Measurements from ENCODE around the gene SLU7. TPM values are rescaled to one million over a fixed set of nuclear protein-coding genes. Genes with fewer than 3 reads are reported as not detected.

SLU7 gene
- total RNA-seq, 1 experiment from 2014 or later: 65.3 TPM

- Histone ChIP-seq H3K9me2 (replicated peaks; ENCODE audit: insufficient read depth, low read length) (no peaks in the 10 kb centered on the region), H3K27ac (ENCODE audit: low read length) (no peak overlapping the region), H3K4me3 (ENCODE audit: low read length) (no peak overlapping the region), H3K9ac (ENCODE audit: low read length) (no peak overlapping the region), H3K36me3 (ENCODE audit: insufficient read depth, low read length) (no peaks in the 10 kb centered on the region), H3K79me2 (ENCODE audit: low read length) (no peaks in the 10 kb centered on the region), H2AFZ (ENCODE audit: low read length) (no peak overlapping the region), H4K20me1 (ENCODE audit: insufficient read depth, low read depth, low read length) (no peaks in the 10 kb centered on the region), H3K4me1 (ENCODE audit: low read length) (peaks cover 5% of the 10 kb centered on the region; the same call in 1 of the 2 replicates), H3K4me2 (ENCODE audit: low read depth, low read length, poor library complexity, severe bottlenecking) (no peak overlapping the region), H3K9me3 (ENCODE audit: low read length) (no peaks in the 10 kb centered on the region), H3K27me3 (ENCODE audit: low read length) (no peaks in the 10 kb centered on the region)
- no peak for DNase-seq
Observed at GRCh38 chr5:160453751-160454150, 34.9 kb upstream of the SLU7 start.

DNA sequence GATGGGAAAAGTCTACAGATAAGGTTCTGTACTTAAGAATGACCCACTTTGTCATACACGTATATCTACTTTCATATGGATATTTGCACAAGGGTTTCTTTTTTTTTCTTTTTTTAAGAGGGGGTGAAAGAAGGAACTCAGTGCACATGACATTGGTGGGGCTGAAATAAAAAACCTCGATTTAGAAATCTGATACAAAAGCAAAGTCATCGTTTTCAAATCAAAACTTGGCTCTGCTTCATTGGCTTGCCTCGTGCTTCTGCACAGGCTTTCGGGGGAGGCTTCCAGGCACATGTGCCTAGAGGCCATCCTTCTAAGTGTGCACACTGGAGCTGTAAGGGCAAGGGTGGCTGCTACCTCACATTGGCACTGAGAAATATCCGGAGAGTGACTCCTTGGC is 33.9 kb upstream of the SLU7 start:
- Histone ChIP-seq H4K20me1 (ENCODE audit: insufficient read depth, low read depth, low read length) (no peaks in the 10 kb centered on the region), H3K36me3 (ENCODE audit: insufficient read depth, low read length) (no peaks in the 10 kb centered on the region), H3K27ac (ENCODE audit: low read length) (no peak overlapping the region), H3K27me3 (ENCODE audit: low read length) (no peaks in the 10 kb centered on the region), H3K9me2 (replicated peaks; ENCODE audit: insufficient read depth, low read length) (no peaks in the 10 kb centered on the region), H3K9ac (ENCODE audit: low read length) (no peak overlapping the region), H3K4me3 (ENCODE audit: low read length) (no peak overlapping the region), H3K4me2 (ENCODE audit: low read depth, low read length, poor library complexity, severe bottlenecking) (no peak overlapping the region), H3K79me2 (ENCODE audit: low read length) (no peaks in the 10 kb centered on the region), H3K4me1 (ENCODE audit: low read length) (peaks cover 5% of the 10 kb centered on the region; the same call in 1 of the 2 replicates), H3K9me3 (ENCODE audit: low read length) (no peaks in the 10 kb centered on the region), H2AFZ (ENCODE audit: low read length) (no peak overlapping the region)
- no peak for DNase-seq

DNA sequence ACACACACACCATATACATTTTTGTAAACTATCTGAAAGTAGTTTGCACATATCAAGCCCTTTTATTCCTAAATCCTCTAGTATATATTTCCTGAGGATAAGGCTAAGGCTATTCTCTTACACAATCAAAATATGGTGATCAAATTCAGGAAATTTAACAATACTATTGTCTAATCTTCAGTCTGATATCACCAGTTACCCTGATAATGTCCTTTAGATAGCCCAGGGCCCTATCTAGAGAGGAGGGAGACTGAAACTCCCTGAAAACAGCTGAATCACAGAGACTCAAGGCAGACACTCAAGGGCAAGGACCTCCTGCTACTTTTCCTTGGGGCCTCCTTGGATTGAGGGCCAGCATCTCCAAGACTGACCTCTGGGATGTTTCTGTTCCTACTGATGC is 33.2 kb upstream of the SLU7 start:
- Histone ChIP-seq H4K20me1 (ENCODE audit: insufficient read depth, low read depth, low read length) (no peaks in the 10 kb centered on the region), H2AFZ (ENCODE audit: low read length) (no peak overlapping the region), H3K9me3 (ENCODE audit: low read length) (no peaks in the 10 kb centered on the region), H3K9me2 (replicated peaks; ENCODE audit: insufficient read depth, low read length) (no peaks in the 10 kb centered on the region), H3K4me1 (ENCODE audit: low read length) (peaks cover 5% of the 10 kb centered on the region; the same call in 1 of the 2 replicates), H3K79me2 (ENCODE audit: low read length) (no peaks in the 10 kb centered on the region), H3K4me2 (ENCODE audit: low read depth, low read length, poor library complexity, severe bottlenecking) (no peak overlapping the region), H3K4me3 (ENCODE audit: low read length) (no peak overlapping the region), H3K27me3 (ENCODE audit: low read length) (no peaks in the 10 kb centered on the region), H3K9ac (ENCODE audit: low read length) (no peak overlapping the region), H3K36me3 (ENCODE audit: insufficient read depth, low read length) (no peaks in the 10 kb centered on the region), H3K27ac (ENCODE audit: low read length) (no peak overlapping the region)
- no peak for DNase-seq

DNA sequence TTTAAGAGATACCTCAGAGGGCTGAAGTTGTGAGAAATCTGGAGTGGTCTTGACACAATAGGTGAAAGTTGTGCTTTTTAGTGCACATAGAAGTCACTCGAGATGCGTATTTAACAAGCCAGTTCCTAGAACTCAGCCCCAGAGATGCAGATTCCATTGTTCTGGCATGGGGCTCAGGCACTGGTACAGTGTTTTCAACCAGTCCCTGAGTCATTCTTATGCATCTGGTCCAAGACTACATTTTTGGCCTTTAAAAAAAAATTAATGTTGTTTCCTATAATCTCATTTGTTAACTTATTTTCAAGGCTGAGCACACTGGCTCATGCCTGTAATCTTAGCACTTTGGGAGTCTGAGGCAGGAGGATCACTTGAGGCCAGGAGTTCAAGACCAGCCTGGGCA is 32.4 kb upstream of the SLU7 start:
- no peaks in the 10 kb centered on the region for H3K79me2 ChIP-seq (ENCODE audit: low read length)
- H3K9ac ChIP-seq (ENCODE audit: low read length): no peak overlapping the region
- H3K4me3 ChIP-seq (ENCODE audit: low read length): no peak overlapping the region
- H3K36me3 ChIP-seq (ENCODE audit: insufficient read depth, low read length): no peaks in the 10 kb centered on the region
- no peaks in the 10 kb centered on the region for H3K27me3 ChIP-seq (ENCODE audit: low read length)
- no peak overlapping the region for H3K4me2 ChIP-seq (ENCODE audit: low read depth, low read length, poor library complexity, severe bottlenecking)
- DNase-seq: no peak
- H3K9me3 ChIP-seq (ENCODE audit: low read length): no peaks in the 10 kb centered on the region
- H3K27ac ChIP-seq (ENCODE audit: low read length): no peak overlapping the region
- no peaks in the 10 kb centered on the region for H3K9me2 ChIP-seq (replicated peaks; ENCODE audit: insufficient read depth, low read length)
- H2AFZ ChIP-seq (ENCODE audit: low read length): no peak overlapping the region
- peaks cover 5% of the 10 kb centered on the region; the same call in 1 of the 2 replicates for H3K4me1 ChIP-seq (ENCODE audit: low read length)
- no peaks in the 10 kb centered on the region for H4K20me1 ChIP-seq (ENCODE audit: insufficient read depth, low read depth, low read length)

- no peaks in the 10 kb centered on the region for H4K20me1 ChIP-seq (ENCODE audit: insufficient read depth, low read depth, low read length)
- H3K27ac ChIP-seq (ENCODE audit: low read length): no peak overlapping the region
- no peak overlapping the region for H3K9ac ChIP-seq (ENCODE audit: low read length)
Observed at GRCh38 chr5:160450164-160450932, 31.5 kb upstream of the SLU7 start.

GRCh38 chr5:160449458-160449857 is 30.6 kb upstream of the SLU7 start:
- H3K9me2 ChIP-seq (replicated peaks; ENCODE audit: insufficient read depth, low read length): no peaks in the 10 kb centered on the region
- no peaks in the 10 kb centered on the region for H3K36me3 ChIP-seq (ENCODE audit: insufficient read depth, low read length)
- no peaks in the 10 kb centered on the region for H4K20me1 ChIP-seq (ENCODE audit: insufficient read depth, low read depth, low read length)
- H3K27ac ChIP-seq (ENCODE audit: low read length): no peak overlapping the region
- H3K4me2 ChIP-seq (ENCODE audit: low read depth, low read length, poor library complexity, severe bottlenecking): no peak overlapping the region
- H3K79me2 ChIP-seq (ENCODE audit: low read length): no peaks in the 10 kb centered on the region
- no peak overlapping the region for H2AFZ ChIP-seq (ENCODE audit: low read length)
- H3K4me1 ChIP-seq (ENCODE audit: low read length): peaks cover 5% of the 10 kb centered on the region; the same call in 1 of the 2 replicates
- no peaks in the 10 kb centered on the region for H3K27me3 ChIP-seq (ENCODE audit: low read length)
- no peak for DNase-seq
- no peaks in the 10 kb centered on the region for H3K9me3 ChIP-seq (ENCODE audit: low read length)
- H3K9ac ChIP-seq (ENCODE audit: low read length): no peak overlapping the region
- no peak overlapping the region for H3K4me3 ChIP-seq (ENCODE audit: low read length)

More at GRCh38 chr5:160450164-160450932, 31.5 kb upstream of the SLU7 start:
- no peak overlapping the region for H2AFZ ChIP-seq (ENCODE audit: low read length)
- H3K4me3 ChIP-seq (ENCODE audit: low read length): no peak overlapping the region
- no peaks in the 10 kb centered on the region for H3K27me3 ChIP-seq (ENCODE audit: low read length)
- no peaks in the 10 kb centered on the region for H3K9me2 ChIP-seq (replicated peaks; ENCODE audit: insufficient read depth, low read length)
- H3K9me3 ChIP-seq (ENCODE audit: low read length): no peaks in the 10 kb centered on the region
- no peaks in the 10 kb centered on the region for H3K36me3 ChIP-seq (ENCODE audit: insufficient read depth, low read length)
- H3K4me1 ChIP-seq (ENCODE audit: low read length): peaks cover 5% of the 10 kb centered on the region; the same call in 1 of the 2 replicates
- no peaks in the 10 kb centered on the region for H3K79me2 ChIP-seq (ENCODE audit: low read length)
- no peak for DNase-seq
- no peak overlapping the region for H3K4me2 ChIP-seq (ENCODE audit: low read depth, low read length, poor library complexity, severe bottlenecking)

DNA sequence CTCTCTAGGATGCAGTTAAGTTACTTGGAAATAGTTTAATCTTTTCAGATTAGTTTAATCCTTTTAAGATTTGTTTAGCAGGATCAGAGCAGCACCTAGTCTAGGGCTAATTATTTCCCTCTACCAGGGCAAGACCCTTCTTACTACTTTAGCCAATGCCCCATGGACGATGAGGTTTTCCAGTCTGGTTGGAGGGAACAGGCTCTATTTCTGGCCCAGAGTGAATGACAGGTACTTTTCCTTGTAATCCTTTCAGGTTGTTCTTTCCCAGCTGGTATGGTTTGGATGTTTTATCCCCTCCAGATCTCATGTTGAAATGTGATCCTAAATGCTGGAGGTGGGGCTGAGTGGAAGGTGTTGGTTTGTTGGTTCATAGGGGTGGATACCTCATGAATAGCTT is 30.0 kb upstream of the SLU7 start:
- Histone ChIP-seq H4K20me1 (ENCODE audit: insufficient read depth, low read depth, low read length) (no peaks in the 10 kb centered on the region), H3K4me1 (ENCODE audit: low read length) (peaks cover 5% of the 10 kb centered on the region; the same call in 1 of the 2 replicates), H3K27ac (ENCODE audit: low read length) (no peak overlapping the region), H3K79me2 (ENCODE audit: low read length) (no peaks in the 10 kb centered on the region), H3K4me2 (ENCODE audit: low read depth, low read length, poor library complexity, severe bottlenecking) (no peak overlapping the region), H3K36me3 (ENCODE audit: insufficient read depth, low read length) (no peaks in the 10 kb centered on the region), H3K4me3 (ENCODE audit: low read length) (no peak overlapping the region), H3K27me3 (ENCODE audit: low read length) (no peaks in the 10 kb centered on the region), H3K9me2 (replicated peaks; ENCODE audit: insufficient read depth, low read length) (no peaks in the 10 kb centered on the region), H2AFZ (ENCODE audit: low read length) (no peak overlapping the region), H3K9me3 (ENCODE audit: low read length) (no peaks in the 10 kb centered on the region), H3K9ac (ENCODE audit: low read length) (no peak overlapping the region)
- DNase-seq: no peak

- Histone ChIP-seq H2AFZ (ENCODE audit: low read length) (no peak overlapping the region), H3K9me2 (replicated peaks; ENCODE audit: insufficient read depth, low read length) (no peaks in the 10 kb centered on the region), H3K4me1 (ENCODE audit: low read length) (no peaks in the 10 kb centered on the region), H4K20me1 (ENCODE audit: insufficient read depth, low read depth, low read length) (no peaks in the 10 kb centered on the region), H3K9me3 (ENCODE audit: low read length) (no peaks in the 10 kb centered on the region), H3K36me3 (ENCODE audit: insufficient read depth, low read length) (no peaks in the 10 kb centered on the region), H3K27me3 (ENCODE audit: low read length) (no peaks in the 10 kb centered on the region), H3K4me3 (ENCODE audit: low read length) (no peak overlapping the region), H3K79me2 (ENCODE audit: low read length) (no peaks in the 10 kb centered on the region), H3K4me2 (ENCODE audit: low read depth, low read length, poor library complexity, severe bottlenecking) (no peak overlapping the region), H3K9ac (ENCODE audit: low read length) (no peak overlapping the region), H3K27ac (ENCODE audit: low read length) (no peak overlapping the region)
- DNase-seq: no peak
Observed at GRCh38 chr5:160445751-160446150, 26.9 kb upstream of the SLU7 start.
